Measurements from ENCODE around the gene AEN. TPM values are rescaled to one million over a fixed set of nuclear protein-coding genes. Genes with fewer than 3 reads are reported as not detected.

The AEN gene
- polyA plus RNA-seq, 1 experiment: 45.5 TPM

- TF ChIP-seq, protein P1, sequence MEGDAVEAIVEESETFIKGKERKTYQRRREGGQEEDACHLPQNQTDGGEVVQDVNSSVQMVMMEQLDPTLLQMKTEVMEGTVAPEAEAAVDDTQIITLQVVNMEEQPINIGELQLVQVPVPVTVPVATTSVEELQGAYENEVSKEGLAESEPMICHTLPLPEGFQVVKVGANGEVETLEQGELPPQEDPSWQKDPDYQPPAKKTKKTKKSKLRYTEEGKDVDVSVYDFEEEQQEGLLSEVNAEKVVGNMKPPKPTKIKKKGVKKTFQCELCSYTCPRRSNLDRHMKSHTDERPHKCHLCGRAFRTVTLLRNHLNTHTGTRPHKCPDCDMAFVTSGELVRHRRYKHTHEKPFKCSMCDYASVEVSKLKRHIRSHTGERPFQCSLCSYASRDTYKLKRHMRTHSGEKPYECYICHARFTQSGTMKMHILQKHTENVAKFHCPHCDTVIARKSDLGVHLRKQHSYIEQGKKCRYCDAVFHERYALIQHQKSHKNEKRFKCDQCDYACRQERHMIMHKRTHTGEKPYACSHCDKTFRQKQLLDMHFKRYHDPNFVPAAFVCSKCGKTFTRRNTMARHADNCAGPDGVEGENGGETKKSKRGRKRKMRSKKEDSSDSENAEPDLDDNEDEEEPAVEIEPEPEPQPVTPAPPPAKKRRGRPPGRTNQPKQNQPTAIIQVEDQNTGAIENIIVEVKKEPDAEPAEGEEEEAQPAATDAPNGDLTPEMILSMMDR (IDR thresholded peaks at IDR 0.05; ENCODE audit: insufficient read depth, low read depth, low read length): no peak
- no peak overlapping the region for H3K4me3 ChIP-seq (ENCODE audit: low read depth, low read length)
- no peak for DNase-seq (ENCODE audit: low read depth)
- no peaks in the 10 kb centered on the region for H3K36me3 ChIP-seq (ENCODE audit: control insufficient read depth, insufficient read depth, low read length)
- ChIA-PET POLR2A (no interaction called here), CTCF (no interaction called here)
- H3K27me3 ChIP-seq (ENCODE audit: control insufficient read depth, insufficient read depth, low read length): peaks cover 25% of the 10 kb centered on the region
These were observed 16.6 kb upstream of the AEN start for GRCh38 chr15:88604381-88605188.

- DNase-seq (ENCODE audit: low read depth): no peak
- Histone ChIP-seq H3K36me3 (ENCODE audit: control insufficient read depth, insufficient read depth, low read length) (no peaks in the 10 kb centered on the region), H3K27me3 (ENCODE audit: control insufficient read depth, insufficient read depth, low read length) (peaks cover 27% of the 10 kb centered on the region), H3K4me3 (ENCODE audit: low read depth, low read length) (no peak overlapping the region)
- CTCF ChIA-PET: no interaction called here
- POLR2A ChIA-PET: no interaction called here
- TF ChIP-seq, protein P1 (IDR thresholded peaks at IDR 0.05; ENCODE audit: insufficient read depth, low read depth, low read length): no peak
These were observed 15.7 kb upstream of the AEN start for GRCh38 chr15:88605189-88606069.

- Histone ChIP-seq H3K4me3 (ENCODE audit: low read depth, low read length) (no peak overlapping the region), H3K36me3 (ENCODE audit: control insufficient read depth, insufficient read depth, low read length) (no peaks in the 10 kb centered on the region), H3K27me3 (ENCODE audit: control insufficient read depth, insufficient read depth, low read length) (peaks cover 27% of the 10 kb centered on the region)
- POLR2A ChIA-PET: no interaction called here
- TF ChIP-seq, protein P1 (IDR thresholded peaks at IDR 0.05; ENCODE audit: insufficient read depth, low read depth, low read length): no peak
- CTCF ChIA-PET: no interaction called here
- DNase-seq (ENCODE audit: low read depth): no peak
These were observed 14.9 kb upstream of the AEN start for GRCh38 chr15:88606070-88606794.

GRCh38 chr15:88607951-88608350 is 13.2 kb upstream of the AEN start:
- H3K4me3 ChIP-seq (ENCODE audit: low read depth, low read length): no peak overlapping the region
- no peaks in the 10 kb centered on the region for H3K36me3 ChIP-seq (ENCODE audit: control insufficient read depth, insufficient read depth, low read length)
- H3K27me3 ChIP-seq (ENCODE audit: control insufficient read depth, insufficient read depth, low read length): peaks cover 27% of the 10 kb centered on the region
- TF ChIP-seq, protein P1 (IDR thresholded peaks at IDR 0.05; ENCODE audit: insufficient read depth, low read depth, low read length): no peak
- POLR2A ChIA-PET: no interaction called here
- CTCF ChIA-PET: no interaction called here
- DNase-seq (ENCODE audit: low read depth): no peak

All from BJ (cell line).